Fibroblast of the aortic adventitia (primary cell): ENCODE data around the gene RAB31. TPM values are rescaled to one million over a fixed set of nuclear protein-coding genes. Genes with fewer than 3 reads are reported as not detected.
A peak's percentile ranks its signal among the peaks of the same experiment; 100 is the strongest.

Experiments
- DNase-seq: peaks from one replicate; pipeline ENCODE4 v3.0.0-alpha.2; 2010; ENCODE audit warnings: low read depth
- H3K4me3 ChIP-seq: 2 replicates; pipeline ENCODE4 v1.5.1; 2011; ENCODE audit warnings: low read depth, mild to moderate bottlenecking, control low read depth, low read length, moderate library complexity
- CTCF ChIP-seq: IDR thresholded peaks from 2 replicates; pipeline ENCODE4 v1.5.1; 2011; ENCODE audit warnings: mild to moderate bottlenecking, low read length, control low read depth, inconsistent platforms; ENCODE audit not compliant: insufficient read depth
- total RNA-seq: library from RNA; depleted of rRNA; stranded (reverse); fragments of >200 nt; gene quantifications from 2 replicates; pipeline ENCODE4 v1.2.3, GENCODE V29; 2012; ENCODE audit warnings: low replicate concordance

Gene RAB31
- total RNA-seq, 1 donor, result 90.4 TPM

DNA sequence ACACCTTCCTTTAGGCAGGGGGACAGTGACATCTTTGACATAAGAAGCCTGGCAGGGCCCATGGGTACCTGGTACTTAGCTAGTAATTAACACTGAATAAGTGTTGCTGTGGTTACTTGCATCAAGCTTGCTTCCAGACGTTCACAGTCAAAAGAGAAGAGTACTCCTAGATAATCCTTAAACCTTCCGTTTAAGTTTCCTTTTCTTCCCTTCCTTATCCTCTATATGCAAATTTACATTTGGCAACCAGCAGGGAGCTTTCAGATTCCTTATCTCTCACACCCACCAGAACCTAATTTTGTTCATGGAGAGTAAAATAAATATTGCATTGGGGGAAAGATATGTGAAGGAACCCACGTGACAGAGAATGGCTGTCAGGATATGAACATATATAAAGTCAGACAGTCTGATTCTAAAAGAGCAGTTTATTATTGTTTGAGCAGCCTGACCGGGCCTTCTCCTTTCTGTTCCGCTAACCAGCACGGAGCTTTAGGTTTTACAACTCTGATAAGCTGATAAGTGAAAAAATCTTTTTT lies 7.8 kb upstream of the RAB31 start:
- no peak overlapping the region for H3K4me3 ChIP-seq
- no peak for TF ChIP-seq CTCF
- DNase-seq, result peak; percentile 27

GRCh38 chr18:9701609-9702349 lies 6.3 kb upstream of the RAB31 start:
- DNase-seq, result no peak
- H3K4me3 ChIP-seq, result no peak overlapping the region
- no peak for TF ChIP-seq CTCF

GRCh38 chr18:9704233-9705118 lies 3.6 kb upstream of the RAB31 start:
- no peak for TF ChIP-seq CTCF
- DNase-seq, result no peak
- no peak overlapping the region for H3K4me3 ChIP-seq

DNA sequence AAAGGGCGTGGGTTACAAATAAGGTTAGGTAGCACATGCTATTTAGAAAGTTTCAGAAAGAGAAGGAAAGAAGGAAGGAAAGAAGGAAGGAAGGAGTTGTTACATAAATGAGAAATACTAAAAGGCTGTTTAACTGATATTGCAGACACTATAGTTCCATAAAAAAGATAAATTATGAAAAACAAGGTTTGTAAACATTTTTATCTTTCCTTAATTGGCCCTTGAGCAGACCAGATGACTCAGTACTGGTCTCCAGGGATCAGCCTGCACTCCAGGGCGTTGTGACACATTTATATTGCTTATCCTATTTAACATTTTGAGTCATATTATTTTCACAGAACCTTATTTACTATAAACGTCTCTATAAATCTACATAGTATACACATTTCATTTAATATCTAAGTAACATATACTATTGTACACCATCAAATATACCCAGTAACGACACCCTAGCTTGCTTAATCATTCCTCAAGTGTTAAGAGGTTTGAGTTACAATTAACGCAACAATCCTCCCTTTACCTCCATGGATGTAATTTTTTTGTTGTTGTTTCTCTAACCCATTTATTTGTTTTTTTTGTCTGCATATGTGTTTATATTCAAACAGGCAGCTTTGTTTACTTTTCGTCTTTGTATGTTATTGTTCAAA lies 2.8 kb upstream of the RAB31 start:
- peak; percentile 66 for DNase-seq
- no peak overlapping the region for H3K4me3 ChIP-seq
- TF ChIP-seq CTCF, result no peak

- no peak for DNase-seq
- no peak for TF ChIP-seq CTCF
- no peak overlapping the region for H3K4me3 ChIP-seq
Measured at GRCh38 chr18:9706081-9706935, 1.8 kb upstream of the RAB31 start.
